GM23338 (cell line): ENCODE data around the gene WASF2. TPM values are rescaled to one million over a fixed set of nuclear protein-coding genes. Genes with fewer than 3 reads are reported as not detected.

Source experiments
- ATAC-seq: fragments of 200-7000 bp; cut with Tn5 transposase; 3 replicates; pipeline ENCODE4 v1.9.1; 2020
- DNase-seq: peaks from one replicate; pipeline ENCODE4 v3.0.0-alpha.2; 2015; ENCODE audit warnings: low spot score
- H2AFZ ChIP-seq: fragments of 200-600 bp; sonication (generic); 2 replicates; pipeline ENCODE4 v1.8.0; 2016; ENCODE audit warnings: antibody characterized with exemption, mild to moderate bottlenecking, moderate library complexity
- H3F3A ChIP-seq: fragments of 200-600 bp; sonication (generic); replicated peaks from 2 replicates; pipeline ENCODE4 v1.8.0; 2017; ENCODE audit warnings: antibody characterized with exemption, mixed run types, low read depth
- H3K27ac ChIP-seq: fragments of 200-600 bp; sonication (generic); 2 replicates; pipeline ENCODE4 v1.6.1; 2016; ENCODE audit warnings: low read depth
- H3K27me3 ChIP-seq: fragments of 200-600 bp; sonication (generic); 2 replicates; pipeline ENCODE4 v1.8.0; 2016; ENCODE audit warnings: mild to moderate bottlenecking, mixed run types, moderate library complexity; ENCODE audit not compliant: insufficient read depth
- H3K36me3 ChIP-seq: fragments of 200-600 bp; sonication (generic); 2 replicates; pipeline ENCODE4 v1.8.0; 2016; ENCODE audit warnings: mild to moderate bottlenecking; ENCODE audit not compliant: insufficient read depth
- H3K4me1 ChIP-seq: fragments of 200-600 bp; sonication (generic); 2 replicates; pipeline ENCODE4 v1.8.0; 2016; ENCODE audit warnings: mild to moderate bottlenecking, moderate library complexity; ENCODE audit not compliant: insufficient read depth
- H3K4me2 ChIP-seq: fragments of 200-600 bp; sonication (generic); 2 replicates; pipeline ENCODE4 v1.7.1; 2017; ENCODE audit warnings: mixed run types
- H3K4me3 ChIP-seq: fragments of 200-600 bp; sonication (generic); 2 replicates; pipeline ENCODE4 v1.6.1; 2016; ENCODE audit warnings: mixed run types
- H3K79me2 ChIP-seq: fragments of 200-600 bp; sonication (generic); replicated peaks from 2 replicates; pipeline ENCODE4 v1.8.0; 2017; ENCODE audit warnings: mild to moderate bottlenecking; ENCODE audit not compliant: insufficient read depth
- H3K9me2 ChIP-seq: fragments of 200-600 bp; sonication (generic); 2 replicates; pipeline ENCODE4 v1.8.0; 2017; ENCODE audit not compliant: insufficient read depth
- H4K20me1 ChIP-seq: fragments of 200-600 bp; sonication (generic); replicated peaks from 2 replicates; pipeline ENCODE4 v1.8.0; 2017; ENCODE audit warnings: mild to moderate bottlenecking; ENCODE audit not compliant: insufficient read depth
- H3K27ac Mint-ChIP-seq: 2 replicates; pipeline ENCODE4 v1.8.0; 2020; ENCODE audit warnings: inconsistent platforms, mild to moderate bottlenecking, moderate library complexity, mixed read lengths
- H3K27me3 Mint-ChIP-seq: 3 replicates; pipeline ENCODE4 v1.8.0; 2022; ENCODE audit warnings: low read depth, mild to moderate bottlenecking, moderate library complexity, mixed read lengths, inconsistent platforms; ENCODE audit not compliant: insufficient read depth, poor library complexity
- H3K36me3 Mint-ChIP-seq: 3 replicates; pipeline ENCODE4 v1.8.0; 2021; ENCODE audit warnings: low read depth, mild to moderate bottlenecking, inconsistent platforms, moderate library complexity, mixed read lengths
- H3K4me1 Mint-ChIP-seq: 3 replicates; pipeline ENCODE4 v1.8.0; 2020; ENCODE audit warnings: mild to moderate bottlenecking, inconsistent platforms, mixed read lengths
- H3K4me3 Mint-ChIP-seq: 3 replicates; pipeline ENCODE4 v1.8.0; 2021; ENCODE audit warnings: moderate library complexity, mild to moderate bottlenecking, inconsistent platforms, mixed read lengths
- H3K9me3 Mint-ChIP-seq: 3 replicates; pipeline ENCODE4 v1.8.0; 2020; ENCODE audit warnings: moderate library complexity, mild to moderate bottlenecking, inconsistent platforms, mixed read lengths
- CREB1 ChIP-seq: fragments of 250-450 bp; sonication (Bioruptor Pico); IDR thresholded peaks from 2 replicates; pipeline ENCODE4 v1.5.0; 2020; ENCODE audit warnings: low read depth, mild to moderate bottlenecking, moderate library complexity
- NANOG ChIP-seq: IDR thresholded peaks from 2 replicates; pipeline ENCODE4 v1.6.1; 2016; ENCODE audit warnings: antibody characterized with exemption, borderline replicate concordance
- POLR2AphosphoS5 ChIP-seq: IDR thresholded peaks from 2 replicates; pipeline ENCODE4 v1.6.1; 2016; ENCODE audit warnings: antibody characterized with exemption, low read depth
- STAT1 ChIP-seq: IDR thresholded peaks from one replicate; pipeline ENCODE4 v1.6.1; 2016; ENCODE audit warnings: antibody characterized with exemption; ENCODE audit not compliant: unreplicated experiment
- ZNF114 ChIP-seq: fragments of 250-450 bp; sonication (Bioruptor Pico); IDR thresholded peaks from 2 replicates; pipeline ENCODE4 v1.5.0; 2020; ENCODE audit warnings: mild to moderate bottlenecking, moderate library complexity
- ZNF331 ChIP-seq: fragments of 250-450 bp; sonication (Bioruptor Pico); IDR thresholded peaks from 2 replicates; pipeline ENCODE4 v1.5.0; 2020; ENCODE audit warnings: low read depth, mild to moderate bottlenecking, moderate library complexity
- polyA plus RNA-seq: library from polyadenylated mRNA; unstranded; fragments of >200 nt; fragmentation: Nextera tagmentation; extraction: Ambion mirVana; gene quantifications from 2 replicates; pipeline ENCODE4 v1.2.1, GENCODE V29; 2016
- total RNA-seq: library from RNA; depleted of rRNA; stranded (reverse); fragments of >200 nt; shearing (Covaris generic); gene quantifications from 2 replicates; pipeline ENCODE4 v1.2.3, GENCODE V29; 2014
- TF ChIP-seq, protein P1 (sequence below): fragments of 250-450 bp; sonication (Bioruptor Pico); IDR thresholded peaks from 2 replicates; pipeline ENCODE4 v1.5.0; 2020; ENCODE audit warnings: mild to moderate bottlenecking, moderate library complexity
- TF ChIP-seq, protein P2 (sequence below), 2 experiments: fragments of 200-600 bp in 1 of 2; sonication (generic) in 1 of 2; conservative IDR thresholded peaks; 2 replicates each; pipeline versions ENCODE4 v1.5.1 to v1.6.1; 2016 to 2017; ENCODE audit warnings: antibody characterized with exemption in 2 of 2, low read depth in 2 of 2, mild to moderate bottlenecking in 2 of 2, moderate library complexity in 1 of 2

WASF2 gene
- total and polyA plus RNA-seq, 2 experiments from 2014 or later: 40.9 to 95.6 TPM

DNA sequence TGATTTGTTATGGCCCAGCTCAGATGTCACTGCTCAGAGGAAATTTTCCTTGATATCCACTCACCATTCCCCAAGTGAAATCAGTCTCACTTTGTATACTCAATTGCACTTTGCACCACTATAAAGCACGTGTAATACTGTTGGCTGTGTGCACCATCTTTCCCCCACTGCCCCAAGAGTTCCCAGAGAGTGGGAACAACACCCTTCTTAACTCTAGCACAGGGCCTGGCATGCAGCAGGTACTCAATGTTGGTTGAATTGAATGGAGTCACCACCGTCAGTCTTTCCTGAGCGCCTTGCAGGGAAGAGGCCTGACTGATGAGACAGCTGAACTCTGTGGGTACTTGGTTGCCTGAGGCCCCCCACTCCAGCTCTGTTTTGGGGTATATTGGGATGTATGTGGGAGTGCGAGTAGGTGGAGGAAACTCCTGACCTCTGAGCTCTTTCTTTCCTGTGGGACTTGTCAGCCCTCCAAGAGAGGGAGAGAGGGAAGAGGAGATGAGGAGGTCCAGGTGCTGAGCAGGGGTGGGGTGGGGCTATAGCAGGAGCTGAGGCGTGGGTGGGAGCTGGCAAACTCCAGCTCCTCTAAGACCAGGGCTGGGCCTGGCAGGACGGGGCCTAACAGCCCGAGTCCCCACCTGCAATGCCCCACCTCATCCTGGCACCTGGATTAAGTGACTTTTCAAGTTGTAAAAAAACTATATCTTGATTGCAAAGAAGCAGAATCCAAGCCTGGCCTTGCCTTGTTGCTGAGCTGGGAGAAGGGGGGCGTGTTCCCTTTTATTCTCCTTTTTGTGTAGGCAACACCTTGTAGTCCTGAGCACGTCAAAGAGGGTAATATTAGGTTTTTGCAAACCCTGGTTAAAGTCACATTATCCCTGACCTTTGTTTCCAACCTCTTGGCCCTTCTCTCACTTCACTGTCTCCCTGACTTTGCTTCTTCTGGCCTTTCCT, 19.4 kb upstream of the WASF2 start (continued):
- TF ChIP-seq, protein P1, sequence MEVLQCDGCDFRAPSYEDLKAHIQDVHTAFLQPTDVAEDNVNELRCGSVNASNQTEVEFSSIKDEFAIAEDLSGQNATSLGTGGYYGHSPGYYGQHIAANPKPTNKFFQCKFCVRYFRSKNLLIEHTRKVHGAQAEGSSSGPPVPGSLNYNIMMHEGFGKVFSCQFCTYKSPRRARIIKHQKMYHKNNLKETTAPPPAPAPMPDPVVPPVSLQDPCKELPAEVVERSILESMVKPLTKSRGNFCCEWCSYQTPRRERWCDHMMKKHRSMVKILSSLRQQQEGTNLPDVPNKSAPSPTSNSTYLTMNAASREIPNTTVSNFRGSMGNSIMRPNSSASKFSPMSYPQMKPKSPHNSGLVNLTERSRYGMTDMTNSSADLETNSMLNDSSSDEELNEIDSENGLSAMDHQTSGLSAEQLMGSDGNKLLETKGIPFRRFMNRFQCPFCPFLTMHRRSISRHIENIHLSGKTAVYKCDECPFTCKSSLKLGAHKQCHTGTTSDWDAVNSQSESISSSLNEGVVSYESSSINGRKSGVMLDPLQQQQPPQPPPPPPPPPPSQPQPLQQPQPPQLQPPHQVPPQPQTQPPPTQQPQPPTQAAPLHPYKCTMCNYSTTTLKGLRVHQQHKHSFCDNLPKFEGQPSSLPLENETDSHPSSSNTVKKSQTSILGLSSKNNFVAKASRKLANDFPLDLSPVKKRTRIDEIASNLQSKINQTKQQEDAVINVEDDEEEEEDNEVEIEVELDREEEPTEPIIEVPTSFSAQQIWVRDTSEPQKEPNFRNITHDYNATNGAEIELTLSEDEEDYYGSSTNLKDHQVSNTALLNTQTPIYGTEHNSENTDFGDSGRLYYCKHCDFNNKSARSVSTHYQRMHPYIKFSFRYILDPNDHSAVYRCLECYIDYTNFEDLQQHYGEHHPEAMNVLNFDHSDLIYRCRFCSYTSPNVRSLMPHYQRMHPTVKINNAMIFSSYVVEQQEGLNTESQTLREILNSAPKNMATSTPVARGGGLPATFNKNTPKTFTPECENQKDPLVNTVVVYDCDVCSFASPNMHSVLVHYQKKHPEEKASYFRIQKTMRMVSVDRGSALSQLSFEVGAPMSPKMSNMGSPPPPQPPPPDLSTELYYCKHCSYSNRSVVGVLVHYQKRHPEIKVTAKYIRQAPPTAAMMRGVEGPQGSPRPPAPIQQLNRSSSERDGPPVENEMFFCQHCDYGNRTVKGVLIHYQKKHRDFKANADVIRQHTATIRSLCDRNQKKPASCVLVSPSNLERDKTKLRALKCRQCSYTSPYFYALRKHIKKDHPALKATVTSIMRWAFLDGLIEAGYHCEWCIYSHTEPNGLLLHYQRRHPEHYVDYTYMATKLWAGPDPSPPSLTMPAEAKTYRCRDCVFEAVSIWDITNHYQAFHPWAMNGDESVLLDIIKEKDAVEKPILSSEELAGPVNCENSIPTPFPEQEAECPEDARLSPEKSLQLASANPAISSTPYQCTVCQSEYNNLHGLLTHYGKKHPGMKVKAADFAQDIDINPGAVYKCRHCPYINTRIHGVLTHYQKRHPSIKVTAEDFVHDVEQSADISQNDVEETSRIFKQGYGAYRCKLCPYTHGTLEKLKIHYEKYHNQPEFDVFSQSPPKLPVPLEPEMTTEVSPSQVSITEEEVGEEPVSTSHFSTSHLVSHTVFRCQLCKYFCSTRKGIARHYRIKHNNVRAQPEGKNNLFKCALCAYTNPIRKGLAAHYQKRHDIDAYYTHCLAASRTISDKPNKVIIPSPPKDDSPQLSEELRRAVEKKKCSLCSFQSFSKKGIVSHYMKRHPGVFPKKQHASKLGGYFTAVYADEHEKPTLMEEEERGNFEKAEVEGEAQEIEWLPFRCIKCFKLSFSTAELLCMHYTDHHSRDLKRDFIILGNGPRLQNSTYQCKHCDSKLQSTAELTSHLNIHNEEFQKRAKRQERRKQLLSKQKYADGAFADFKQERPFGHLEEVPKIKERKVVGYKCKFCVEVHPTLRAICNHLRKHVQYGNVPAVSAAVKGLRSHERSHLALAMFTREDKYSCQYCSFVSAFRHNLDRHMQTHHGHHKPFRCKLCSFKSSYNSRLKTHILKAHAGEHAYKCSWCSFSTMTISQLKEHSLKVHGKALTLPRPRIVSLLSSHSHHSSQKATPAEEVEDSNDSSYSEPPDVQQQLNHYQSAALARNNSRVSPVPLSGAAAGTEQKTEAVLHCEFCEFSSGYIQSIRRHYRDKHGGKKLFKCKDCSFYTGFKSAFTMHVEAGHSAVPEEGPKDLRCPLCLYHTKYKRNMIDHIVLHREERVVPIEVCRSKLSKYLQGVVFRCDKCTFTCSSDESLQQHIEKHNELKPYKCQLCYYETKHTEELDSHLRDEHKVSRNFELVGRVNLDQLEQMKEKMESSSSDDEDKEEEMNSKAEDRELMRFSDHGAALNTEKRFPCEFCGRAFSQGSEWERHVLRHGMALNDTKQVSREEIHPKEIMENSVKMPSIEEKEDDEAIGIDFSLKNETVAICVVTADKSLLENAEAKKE (CRISPR knock-in tag): no peak
- TF ChIP-seq NANOG: no peak
- TF ChIP-seq POLR2AphosphoS5: no peak
- no peak for TF ChIP-seq CREB1 (CRISPR knock-in tag)
- no peak for TF ChIP-seq STAT1
- TF ChIP-seq ZNF331: no peak
- TF ChIP-seq ZNF114 (CRISPR knock-in tag): no peak

DNA sequence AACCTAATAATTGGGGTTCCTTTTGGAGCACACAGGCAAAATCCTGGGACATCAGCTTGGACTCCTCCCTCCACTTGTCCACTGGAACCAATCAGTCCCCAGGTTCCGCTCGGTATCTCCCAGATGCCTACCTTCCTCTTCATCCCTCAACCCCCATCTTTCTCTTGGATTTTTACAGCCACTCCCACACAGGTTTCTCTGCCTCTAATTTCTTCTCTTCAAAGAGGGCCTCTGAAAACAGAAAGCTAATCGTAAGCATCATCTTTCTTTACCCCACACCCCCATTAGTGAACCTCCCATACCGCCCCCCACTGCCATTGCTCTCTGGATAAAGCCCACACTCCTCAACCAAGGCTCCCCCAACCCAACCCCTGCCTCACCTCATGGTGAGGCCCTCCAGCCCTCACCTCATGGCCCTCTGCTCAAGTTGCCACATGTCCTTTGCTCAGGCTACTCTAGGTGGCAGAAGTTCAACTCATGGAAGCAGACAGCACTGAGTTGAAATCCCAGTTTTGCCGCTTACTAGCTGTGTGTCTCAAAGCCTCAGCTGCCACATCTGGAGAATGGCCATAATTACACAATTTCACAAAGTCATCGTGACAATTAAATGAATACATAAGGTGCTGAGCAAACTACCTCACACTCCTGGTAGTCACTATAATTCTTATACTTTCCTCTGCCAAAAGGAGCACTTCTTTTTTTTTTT, 18.1 kb upstream of the WASF2 start:
- Mint-ChIP-seq H3K36me3 (no peaks in the 10 kb centered on the region), H3K27ac (peak overlapping the region; percentile 14; the same call in 1 of the 2 replicates), H3K4me3 (no peak overlapping the region), H3K4me1 (peaks cover 18% of the 10 kb centered on the region), H3K27me3 (peaks cover 16% of the 10 kb centered on the region), H3K9me3 (no peaks in the 10 kb centered on the region; the same call in 2 of the 3 replicates)
- Histone ChIP-seq H3K4me3 (no peak overlapping the region), H3K9me2 (no peaks in the 10 kb centered on the region), H3K27ac (no peak overlapping the region), H3K27me3 (no peaks in the 10 kb centered on the region), H2AFZ (peak overlapping the region; percentile 78; the same call in 1 of the 2 replicates), H3K4me2 (no peak overlapping the region), H3K4me1 (peaks cover 17% of the 10 kb centered on the region), H3K79me2 (no peaks in the 10 kb centered on the region), H4K20me1 (no peaks in the 10 kb centered on the region), H3F3A (peaks cover under 1% of the 10 kb centered on the region), H3K36me3 (no peaks in the 10 kb centered on the region)
- peak; percentile 66 for DNase-seq
- ATAC-seq: peak; percentile 55
- TF ChIP-seq, protein P2, sequence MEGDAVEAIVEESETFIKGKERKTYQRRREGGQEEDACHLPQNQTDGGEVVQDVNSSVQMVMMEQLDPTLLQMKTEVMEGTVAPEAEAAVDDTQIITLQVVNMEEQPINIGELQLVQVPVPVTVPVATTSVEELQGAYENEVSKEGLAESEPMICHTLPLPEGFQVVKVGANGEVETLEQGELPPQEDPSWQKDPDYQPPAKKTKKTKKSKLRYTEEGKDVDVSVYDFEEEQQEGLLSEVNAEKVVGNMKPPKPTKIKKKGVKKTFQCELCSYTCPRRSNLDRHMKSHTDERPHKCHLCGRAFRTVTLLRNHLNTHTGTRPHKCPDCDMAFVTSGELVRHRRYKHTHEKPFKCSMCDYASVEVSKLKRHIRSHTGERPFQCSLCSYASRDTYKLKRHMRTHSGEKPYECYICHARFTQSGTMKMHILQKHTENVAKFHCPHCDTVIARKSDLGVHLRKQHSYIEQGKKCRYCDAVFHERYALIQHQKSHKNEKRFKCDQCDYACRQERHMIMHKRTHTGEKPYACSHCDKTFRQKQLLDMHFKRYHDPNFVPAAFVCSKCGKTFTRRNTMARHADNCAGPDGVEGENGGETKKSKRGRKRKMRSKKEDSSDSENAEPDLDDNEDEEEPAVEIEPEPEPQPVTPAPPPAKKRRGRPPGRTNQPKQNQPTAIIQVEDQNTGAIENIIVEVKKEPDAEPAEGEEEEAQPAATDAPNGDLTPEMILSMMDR (conservative IDR thresholded peaks at IDR 0.05; ENCODE audit: low read depth in 2 of 2): peak; percentile 27 to 53
